ENCODE results near the gene TFG. TPM values are rescaled to one million over a fixed set of nuclear protein-coding genes. Genes with fewer than 3 reads are reported as not detected.

The TFG gene
- total and polyA plus RNA-seq, 2 of the 4 experiments (the other 2 are of a cell fraction), result 47.7 to 165 TPM

DNA sequence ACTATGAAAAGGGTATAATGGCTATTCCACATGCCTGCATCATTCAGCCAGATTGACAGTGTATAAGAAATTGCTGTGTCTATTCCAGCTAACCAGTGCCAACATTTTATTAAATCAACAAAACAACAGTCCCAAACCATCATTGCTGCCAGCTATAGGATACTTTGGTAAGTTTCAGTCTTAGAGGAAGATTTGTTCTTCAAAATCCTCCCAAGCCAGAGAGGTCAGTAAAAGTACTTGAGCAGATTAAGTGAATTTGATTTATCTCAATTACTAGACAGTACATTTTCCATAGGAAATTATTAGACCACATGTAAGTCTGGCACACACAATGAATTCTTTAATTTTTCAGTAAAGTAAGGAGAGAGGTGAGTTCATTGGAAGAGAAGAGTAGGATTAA lies 50.7 kb downstream of the TFG start:
- H2AFZ ChIP-seq (replicated peaks; ENCODE audit: low read length, poor library complexity), result no peak overlapping the region
- ChIA-PET CTCF (interaction anchor here (0.9 kb wide), 1 partner anchor 63 kb away, joined by 3 read pairs; no protein-coding TSS in a partner anchor), POLR2A (ENCODE audit: unreplicated experiment) (no interaction called here)
- H3K4ac ChIP-seq (ENCODE audit: low read depth, low read length), result no peak overlapping the region
- in situ Hi-C loops (cut with MboI; ENCODE audit: low sequenced_read_pairs) (no loop called here), intact Hi-C loops (cut with micrococcal nuclease) (loop anchor here (5.0 kb wide), 1 partner anchor 37 kb away; no protein-coding TSS in a partner anchor), dilution Hi-C loops (cut with HindIII; ENCODE audit: low sequenced_read_pairs, unreplicated experiment) (no loop called here)
- no TSS peak for BruUV-seq (replicated peaks)
- no peak overlapping the region for H2BK120ac ChIP-seq (ENCODE audit: low read depth, low read length)
- peaks cover 4% of the 10 kb centered on the region; the same call in 1 of the 2 replicates for H3K9me1 ChIP-seq (ENCODE audit: insufficient read depth, low read length)
- H2BK5ac ChIP-seq (ENCODE audit: low read depth, low read length, poor library complexity, severe bottlenecking), result no peak overlapping the region
- H3K4me3 ChIP-seq (ENCODE audit: insufficient read depth, low read depth, low read length), result no peak overlapping the region
- H3K9ac ChIP-seq (ENCODE audit: low read depth, low read length), result no peak overlapping the region
- no peak overlapping the region for H3K18ac ChIP-seq (ENCODE audit: low read depth, low read length)
- no peaks in the 10 kb centered on the region for H3K9me3 ChIP-seq (ENCODE audit: control insufficient read depth, insufficient read depth, low read length)
- H3K27ac ChIP-seq (ENCODE audit: insufficient read depth, low read length), result no peak overlapping the region
- DNase-seq (no peak), ATAC-seq (ENCODE audit: low read depth) (no peak)
- H3K23ac ChIP-seq (ENCODE audit: low read depth, low read length), result no peak overlapping the region
- no peak overlapping the region for H4K5ac ChIP-seq (ENCODE audit: low read depth, low read length)
- 0 out of 2 replicates have a peak, but pooled peaks cover 1% of the 10 kb centered on the region for H3K36me3 ChIP-seq (ENCODE audit: control insufficient read depth, insufficient read depth, low read length)
- no peaks in the 10 kb centered on the region for H3K4me1 ChIP-seq (ENCODE audit: control insufficient read depth, insufficient read depth, low read length)
- H2BK20ac ChIP-seq (ENCODE audit: low read depth, low read length), result no peak overlapping the region
- no peak overlapping the region for H2AK5ac ChIP-seq (ENCODE audit: low read depth, low read length)
- H2BK15ac ChIP-seq (ENCODE audit: low read depth, low read length), result no peak overlapping the region
- H3K27me3 ChIP-seq (ENCODE audit: control insufficient read depth, insufficient read depth, low read length), result no peaks in the 10 kb centered on the region
- H4K91ac ChIP-seq (ENCODE audit: insufficient read depth, low read depth, low read length), result no peak overlapping the region
- H3K56ac ChIP-seq (ENCODE audit: extremely low read depth, insufficient read depth, low read length), result no peak overlapping the region
- H4K20me1 ChIP-seq (ENCODE audit: insufficient read depth, low read length), result no peaks in the 10 kb centered on the region
- no peak overlapping the region for H4K8ac ChIP-seq (ENCODE audit: low read depth in 2 of 2, low read length in 2 of 2)
- no peak overlapping the region for H3K4me2 ChIP-seq (ENCODE audit: low read depth, low read length)
- no peak overlapping the region for H3K14ac ChIP-seq (replicated peaks; ENCODE audit: low read depth, low read length)
- TF ChIP-seq RCOR1 (IDR thresholded peaks at IDR 0.05; ENCODE audit: insufficient replicate concordance, low read length) (no peak), BHLHE40 (IDR thresholded peaks at IDR 0.05; ENCODE audit: low read depth, low read length) (no peak), CEBPB (IDR thresholded peaks at IDR 0.05; ENCODE audit: low read depth, low read length) (no peak), MAFK (IDR thresholded peaks at IDR 0.05; ENCODE audit: low read depth, low read length) (no peak), RFX5 (IDR thresholded peaks at IDR 0.05; ENCODE audit: low read depth, low read length) (no peak), RAD21 (IDR thresholded peaks at IDR 0.05; ENCODE audit: low read length) (no peak), POLR2A (IDR thresholded peaks at IDR 0.05; ENCODE audit: low read depth, low read length) (no peak), SMC3 (IDR thresholded peaks at IDR 0.05; ENCODE audit: low read depth, low read length) (no peak), MAZ (IDR thresholded peaks at IDR 0.05; ENCODE audit: borderline replicate concordance, low read depth, low read length) (no peak)
- TF ChIP-seq, protein P1, sequence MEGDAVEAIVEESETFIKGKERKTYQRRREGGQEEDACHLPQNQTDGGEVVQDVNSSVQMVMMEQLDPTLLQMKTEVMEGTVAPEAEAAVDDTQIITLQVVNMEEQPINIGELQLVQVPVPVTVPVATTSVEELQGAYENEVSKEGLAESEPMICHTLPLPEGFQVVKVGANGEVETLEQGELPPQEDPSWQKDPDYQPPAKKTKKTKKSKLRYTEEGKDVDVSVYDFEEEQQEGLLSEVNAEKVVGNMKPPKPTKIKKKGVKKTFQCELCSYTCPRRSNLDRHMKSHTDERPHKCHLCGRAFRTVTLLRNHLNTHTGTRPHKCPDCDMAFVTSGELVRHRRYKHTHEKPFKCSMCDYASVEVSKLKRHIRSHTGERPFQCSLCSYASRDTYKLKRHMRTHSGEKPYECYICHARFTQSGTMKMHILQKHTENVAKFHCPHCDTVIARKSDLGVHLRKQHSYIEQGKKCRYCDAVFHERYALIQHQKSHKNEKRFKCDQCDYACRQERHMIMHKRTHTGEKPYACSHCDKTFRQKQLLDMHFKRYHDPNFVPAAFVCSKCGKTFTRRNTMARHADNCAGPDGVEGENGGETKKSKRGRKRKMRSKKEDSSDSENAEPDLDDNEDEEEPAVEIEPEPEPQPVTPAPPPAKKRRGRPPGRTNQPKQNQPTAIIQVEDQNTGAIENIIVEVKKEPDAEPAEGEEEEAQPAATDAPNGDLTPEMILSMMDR (conservative IDR thresholded peaks at IDR 0.05; ENCODE audit: low read depth, low read length), result no peak
- H2AK9ac ChIP-seq (replicated peaks; ENCODE audit: low read depth, low read length, poor library complexity), result no peak overlapping the region
- H3K79me1 ChIP-seq (ENCODE audit: low read depth in 1 of 2, low read length in 2 of 2), result no peaks in the 10 kb centered on the region

Data from IMR-90 (cell line).